PC-9 (cell line): ENCODE measurements around the gene ELFN1. TPM values are rescaled to one million over a fixed set of nuclear protein-coding genes. Genes with fewer than 3 reads are reported as not detected.
"Not testable (repeated sequence)": the region's sequence is repeated elsewhere in the genome, so short reads cannot be mapped to it uniquely, and the experiment has no call there.

ENCODE experiments used
- BruUV-seq: library from RNA; stranded (reverse); fragments of 400-500 nt; replicated peaks from 2 replicates; lab custom pipeline; 2021; lab: Mats Ljungman, UMichigan
- CTCF ChIA-PET: fragments of 300-600 bp; sonication (Branson Sonifier 250); formaldehyde crosslinking; loops from one replicate; lab custom pipeline; 2022; ENCODE audit warnings: antibody characterized with exemption; lab: Charles Lee
- POLR2A ChIA-PET: fragments of 300-600 bp; sonication (Branson Sonifier 250); formaldehyde crosslinking; loops from one replicate; lab custom pipeline; 2022; ENCODE audit warnings: antibody characterized with exemption; ENCODE audit not compliant: unreplicated experiment; lab: Charles Lee
- DNase-seq, 2 experiments: peaks; one replicate each; pipeline versions ENCODE4 v3.0.0 to v3.0.0-alpha.2; 2015 to 2022; ENCODE audit warnings: mixed read lengths in 1 of 2
- H2AFZ ChIP-seq: fragments of 200-600 bp; sonication (generic); 2 replicates; pipeline ENCODE4 v1.8.1; 2017; ENCODE audit warnings: antibody characterized with exemption
- H3F3A ChIP-seq: fragments of 200-600 bp; sonication (generic); 2 replicates; pipeline ENCODE4 v1.8.1; 2017; ENCODE audit warnings: antibody characterized with exemption, mild to moderate bottlenecking, low read depth; ENCODE audit not compliant: insufficient read depth
- H3K27ac ChIP-seq: fragments of 200-600 bp; sonication (generic); 2 replicates; pipeline ENCODE4 v1.6.1; 2016; ENCODE audit warnings: mixed run types
- H3K27me3 ChIP-seq: fragments of 200-600 bp; sonication (generic); 2 replicates; pipeline ENCODE4 v1.6.1; 2016; ENCODE audit warnings: low read depth, mixed run types; ENCODE audit not compliant: insufficient read depth
- H3K36me3 ChIP-seq: fragments of 200-600 bp; sonication (generic); 2 replicates; pipeline ENCODE4 v1.6.1; 2016; ENCODE audit warnings: low read depth, mixed run types
- H3K4me1 ChIP-seq: fragments of 200-600 bp; sonication (generic); replicated peaks from 2 replicates; pipeline ENCODE4 v1.6.1; 2016; ENCODE audit warnings: mixed run types; ENCODE audit not compliant: insufficient read depth
- H3K4me2 ChIP-seq: fragments of 200-600 bp; sonication (generic); 2 replicates; pipeline ENCODE4 v1.6.1; 2017; ENCODE audit warnings: mixed run types
- H3K4me3 ChIP-seq: fragments of 200-600 bp; sonication (generic); 2 replicates; pipeline ENCODE4 v1.6.1; 2016; ENCODE audit warnings: mixed run types
- H3K79me2 ChIP-seq: fragments of 200-600 bp; sonication (generic); 2 replicates; pipeline ENCODE4 v1.6.1; 2017; ENCODE audit warnings: low read depth, mixed run types
- H3K9me2 ChIP-seq: fragments of 200-600 bp; sonication (generic); 2 replicates; pipeline ENCODE4 v1.8.1; 2017; ENCODE audit warnings: mild to moderate bottlenecking; ENCODE audit not compliant: insufficient read depth
- H3K9me3 ChIP-seq: fragments of 200-600 bp; sonication (generic); 2 replicates; pipeline ENCODE4 v1.8.1; 2016; ENCODE audit warnings: low read depth; ENCODE audit not compliant: insufficient read depth
- H4K20me1 ChIP-seq: fragments of 200-600 bp; sonication (generic); 2 replicates; pipeline ENCODE4 v1.8.1; 2017; ENCODE audit not compliant: insufficient read depth
- CTCF ChIP-seq: fragments of 200-600 bp; sonication (generic); conservative IDR thresholded peaks from 2 replicates; pipeline ENCODE4 v1.6.1; 2017; ENCODE audit warnings: mixed run types, antibody characterized with exemption, mild to moderate bottlenecking, moderate library complexity
- EZH2 ChIP-seq: fragments of 200-600 bp; sonication (generic); IDR thresholded peaks from 2 replicates; pipeline ENCODE4 v1.8.0; 2017; ENCODE audit warnings: antibody characterized with exemption, low read depth
- intact Hi-C: fragments of 100-400 bp; cut with micrococcal nuclease; formaldehyde crosslinking; loops from one replicate; pipeline ENCODE4 v1.10.0; 2022; ENCODE audit not compliant: unreplicated experiment
- total RNA-seq: library from RNA; stranded (reverse); gene quantifications from 2 replicates; pipeline ENCODE4 v1.2.3, GENCODE V29; 2021

ELFN1 gene
- total RNA-seq, 1 experiment from 2014 or later = 0.09 TPM

- Histone ChIP-seq H3K36me3 (no peaks in the 10 kb centered on the region), H3K9me3 (no peaks in the 10 kb centered on the region), H3K4me3 (no peak overlapping the region), H3K4me1 (peaks cover 14% of the 10 kb centered on the region), H3K79me2 (no peaks in the 10 kb centered on the region), H3K9me2 (no peaks in the 10 kb centered on the region), H3K27me3 (peaks cover 5% of the 10 kb centered on the region; the same call in 1 of the 2 replicates), H2AFZ (no peak overlapping the region), H3K4me2 (no peak overlapping the region), H4K20me1 (no peaks in the 10 kb centered on the region), H3K27ac (no peak overlapping the region), H3F3A (no peaks in the 10 kb centered on the region; the same call in 1 of the 2 replicates)
- no peak for DNase-seq
- intact Hi-C loops = no loop called here
- TF ChIP-seq EZH2 (no peak), CTCF (no peak)
- no TSS peak for BruUV-seq
- ChIA-PET POLR2A (no interaction called here), CTCF (no interaction called here)
Measured at GRCh38 chr7:1717903-1718676, 48.0 kb downstream of the ELFN1 start.

GRCh38 chr7:1718850-1719249 lies 48.8 kb downstream of the ELFN1 start:
- DNase-seq, H3K27me3 ChIP-seq, H3K27ac ChIP-seq, H3K4me3 ChIP-seq, H4K20me1 ChIP-seq, H3K9me3 ChIP-seq, H3K4me2 ChIP-seq, CTCF ChIA-PET, intact Hi-C loops, BruUV-seq, POLR2A ChIA-PET, H3K79me2 ChIP-seq, H2AFZ ChIP-seq, H3K9me2 ChIP-seq, H3F3A ChIP-seq, H3K36me3 ChIP-seq: not testable (repeated sequence)
- H3K4me1 ChIP-seq = peaks cover 14% of the 10 kb centered on the region

- CTCF ChIA-PET, H3K27me3 ChIP-seq, H3K79me2 ChIP-seq, H3K27ac ChIP-seq, H3K4me2 ChIP-seq, H3K9me3 ChIP-seq, H3F3A ChIP-seq, DNase-seq, H3K4me3 ChIP-seq, POLR2A ChIA-PET, intact Hi-C loops, H3K36me3 ChIP-seq, H4K20me1 ChIP-seq, H3K9me2 ChIP-seq, H2AFZ ChIP-seq, BruUV-seq: not testable (repeated sequence)
- H3K4me1 ChIP-seq = peaks cover 14% of the 10 kb centered on the region
Measured at GRCh38 chr7:1719256-1719655, 49.2 kb downstream of the ELFN1 start.

GRCh38 chr7:1719913-1720312 lies 49.8 kb downstream of the ELFN1 start:
- H3K27me3 ChIP-seq = peaks cover 12% of the 10 kb centered on the region
- H3K4me3 ChIP-seq = no peak overlapping the region
- peaks cover 14% of the 10 kb centered on the region for H3K4me1 ChIP-seq
- no peak overlapping the region for H3K4me2 ChIP-seq
- no peak for DNase-seq
- no TSS peak for BruUV-seq
- H2AFZ ChIP-seq = no peak overlapping the region
- no peaks in the 10 kb centered on the region for H3K36me3 ChIP-seq
- no peaks in the 10 kb centered on the region for H3K9me2 ChIP-seq
- no peaks in the 10 kb centered on the region for H4K20me1 ChIP-seq
- no peaks in the 10 kb centered on the region; the same call in 1 of the 2 replicates for H3F3A ChIP-seq
- intact Hi-C loops = no loop called here
- TF ChIP-seq EZH2 (no peak), CTCF (no peak)
- ChIA-PET POLR2A (no interaction called here), CTCF (no interaction called here)
- no peaks in the 10 kb centered on the region for H3K9me3 ChIP-seq
- H3K79me2 ChIP-seq = no peaks in the 10 kb centered on the region
- H3K27ac ChIP-seq = no peak overlapping the region
